Right lobe of liver (tissue), 6 donors: ENCODE results near the gene TOB1. TPM values are rescaled to one million over a fixed set of nuclear protein-coding genes. Genes with fewer than 3 reads are reported as not detected.

Experiments used
- ATAC-seq, 4 donors: fragments of 200-7000 bp; cut with Tn5 transposase; one replicate each; pipeline ENCODE4 v1.9.1; 2020; ENCODE audit warnings: mild to moderate bottlenecking in 4 of 4, moderate library complexity in 4 of 4
- DNase-seq, 3 donors: peaks; one replicate each; pipeline ENCODE4 v3.0.0-alpha.2; 2020
- H3K27ac ChIP-seq, 3 donors: fragments of 200-600 bp; one replicate each; pipeline ENCODE4 v1.8.0; 2022
- H3K27me3 ChIP-seq, 2 donors: fragments of 200-600 bp; one replicate each; pipeline ENCODE4 v1.8.0; 2022
- H3K36me3 ChIP-seq, 4 donors: fragments of 200-600 bp; sonication (generic) in 1 of 4; one replicate each; pipeline versions ENCODE4 v1.5.1 to v1.8.0; 2017 to 2022; ENCODE audit warnings: control low read depth in 1 of 4
- H3K4me1 ChIP-seq, 4 donors: fragments of 200-600 bp; sonication (generic) in 1 of 4; one replicate each; pipeline versions ENCODE4 v1.5.1 to v1.8.0; 2017 to 2022; ENCODE audit warnings: control low read depth in 1 of 4
- H3K4me3 ChIP-seq, 3 donors: fragments of 200-600 bp; one replicate each; pipeline ENCODE4 v1.8.0; 2022
- H3K9me3 ChIP-seq, 4 donors: fragments of 200-600 bp; sonication (generic) in 1 of 4; one replicate each; pipeline versions ENCODE4 v1.5.1 to v1.8.0; 2017 to 2022; ENCODE audit warnings: control low read depth in 1 of 4
- POLR2A ChIP-seq: fragments of 450-650 bp; IDR thresholded peaks from one replicate; pipeline ENCODE4 v1.6.1; 2017; ENCODE audit warnings: antibody characterized with exemption, mild to moderate bottlenecking
- WGBS: methylation state at CpG from one replicate; pipeline ENCODE4 v1.1.6; 2018; ENCODE audit warnings: low coverage, low lambda C conversion rate; ENCODE audit not compliant: insufficient coverage; ENCODE audit errors: missing lambda C conversion rate; 5-methylcytosine and 5-hydroxymethylcytosine counted together
- intact Hi-C, 2 donors: fragments of 100-400 bp; cut with DNase I; formaldehyde crosslinking; loops; one replicate each; pipeline versions ENCODE4 v1.11.2 to v1.14.1; 2022
- total RNA-seq, 6 experiments: library from RNA; depleted of rRNA in 2 of 6; stranded (reverse); fragments of >200 nt in 2 of 6; fragmentation: NEBNext Ultra II Directional in 3 of 6; extraction: Animal tissue kit (Norgen Biotek cat#: 25700) in 3 of 6; gene quantifications; one replicate each; pipeline versions ENCODE4 v1.1.0 to v1.2.4, GENCODE V29; 2016 to 2023
- TF ChIP-seq, protein P1 (sequence below), 4 donors: fragments of 200-600 bp in 3 of 4; fragments of 450-650 bp in 1 of 4; IDR thresholded peaks; one replicate each; pipeline versions ENCODE4 v1.5.1 to v1.8.0; 2016 to 2022; ENCODE audit warnings: antibody characterized with exemption in 4 of 4, mild to moderate bottlenecking in 2 of 4
- donor health status: DM: no; HTN: yes; CAD: no.
- donor health status: DM: no; HTN: no; CAD: no.
- donor health status: DM: no; HTN: no; CAD: no.
- donor health status: DM: no; HTN: yes; CAD: no.
- donor health status: DM: no; HTN: yes; CAD: no.

Gene TOB1
- total RNA-seq, 6 experiments from 2014 or later: 36.2 to 222 (median 82.1) TPM

DNA sequence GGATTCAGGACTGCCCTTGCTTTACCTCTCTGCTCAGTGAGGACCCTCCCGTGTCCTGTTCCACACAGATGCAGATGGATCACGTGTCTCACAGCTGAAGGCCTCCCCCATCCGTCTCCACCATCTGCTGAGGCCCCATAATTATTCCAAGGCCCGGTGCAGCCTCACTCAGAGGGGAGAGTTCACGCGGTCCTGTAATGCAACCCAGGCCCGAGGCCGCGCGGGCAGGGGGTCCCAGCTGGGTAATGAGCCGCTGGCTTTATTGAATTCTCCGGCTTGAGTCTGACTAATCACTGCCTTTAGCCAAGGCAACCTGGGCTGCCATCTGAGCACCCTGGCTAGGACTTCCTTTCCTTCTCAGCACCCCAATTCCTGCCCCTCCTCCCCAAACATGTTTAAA, 35.2 kb downstream of the TOB1 start:
- WGBS: 69% methylated on average over 2 of the region's 12 CpGs
- ATAC-seq: no peak
- intact Hi-C loops: loop anchor here in 1 of 2 donors (10.0 kb wide), 1 partner anchor 276 kb away; no protein-coding TSS in a partner anchor
- Histone ChIP-seq H3K4me1 (peaks cover 0 to 7% (median 0%) of the 10 kb centered on the region in 4 donors), H3K27me3 (no peaks in the 10 kb centered on the region), H3K4me3 (no peak overlapping the region), H3K36me3 (no peaks in the 10 kb centered on the region), H3K27ac (no peak overlapping the region), H3K9me3 (no peaks in the 10 kb centered on the region)
- DNase-seq: no peak
- TF ChIP-seq, protein P1, sequence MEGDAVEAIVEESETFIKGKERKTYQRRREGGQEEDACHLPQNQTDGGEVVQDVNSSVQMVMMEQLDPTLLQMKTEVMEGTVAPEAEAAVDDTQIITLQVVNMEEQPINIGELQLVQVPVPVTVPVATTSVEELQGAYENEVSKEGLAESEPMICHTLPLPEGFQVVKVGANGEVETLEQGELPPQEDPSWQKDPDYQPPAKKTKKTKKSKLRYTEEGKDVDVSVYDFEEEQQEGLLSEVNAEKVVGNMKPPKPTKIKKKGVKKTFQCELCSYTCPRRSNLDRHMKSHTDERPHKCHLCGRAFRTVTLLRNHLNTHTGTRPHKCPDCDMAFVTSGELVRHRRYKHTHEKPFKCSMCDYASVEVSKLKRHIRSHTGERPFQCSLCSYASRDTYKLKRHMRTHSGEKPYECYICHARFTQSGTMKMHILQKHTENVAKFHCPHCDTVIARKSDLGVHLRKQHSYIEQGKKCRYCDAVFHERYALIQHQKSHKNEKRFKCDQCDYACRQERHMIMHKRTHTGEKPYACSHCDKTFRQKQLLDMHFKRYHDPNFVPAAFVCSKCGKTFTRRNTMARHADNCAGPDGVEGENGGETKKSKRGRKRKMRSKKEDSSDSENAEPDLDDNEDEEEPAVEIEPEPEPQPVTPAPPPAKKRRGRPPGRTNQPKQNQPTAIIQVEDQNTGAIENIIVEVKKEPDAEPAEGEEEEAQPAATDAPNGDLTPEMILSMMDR (IDR thresholded peaks at IDR 0.05): no peak
- TF ChIP-seq POLR2A: no peak

GRCh38 chr17:50830352-50830751, 35.8 kb downstream of the TOB1 start:
- DNase-seq: no peak
- Histone ChIP-seq H3K4me3 (no peak overlapping the region), H3K36me3 (no peaks in the 10 kb centered on the region), H3K4me1 (peaks cover 0 to 7% (median 0%) of the 10 kb centered on the region in 4 donors), H3K9me3 (no peaks in the 10 kb centered on the region), H3K27ac (no peak overlapping the region), H3K27me3 (no peaks in the 10 kb centered on the region)
- TF ChIP-seq, protein P1 (IDR thresholded peaks at IDR 0.05): no peak
- TF ChIP-seq POLR2A: no peak
- peak; percentile 81 to 91 (median 84) for ATAC-seq
- intact Hi-C loops: loop anchor here in 1 of 2 donors (10.0 kb wide), 1 partner anchor 276 kb away; no protein-coding TSS in a partner anchor
- WGBS: 27% methylated on average over 1 of the region's 5 CpGs

DNA sequence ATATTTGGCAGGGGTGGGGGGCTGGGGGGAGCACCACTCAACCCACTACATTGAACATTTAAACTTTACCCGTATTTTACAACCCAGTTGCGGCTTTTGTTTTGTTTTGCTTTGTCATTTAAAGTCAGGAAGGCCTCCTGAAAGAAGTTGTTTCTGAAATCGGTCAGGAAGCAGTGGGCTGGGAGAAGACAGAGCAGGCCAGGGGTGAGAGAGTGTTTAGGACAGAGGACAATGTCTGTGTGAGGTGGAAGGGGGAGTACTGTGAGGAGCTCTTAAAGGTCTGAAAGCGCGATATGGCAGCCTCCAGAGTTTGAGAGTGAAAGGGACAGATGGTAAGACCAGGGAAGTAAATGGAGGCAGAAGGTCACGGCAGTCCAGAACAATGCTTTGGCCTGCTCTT, 36.8 kb downstream of the TOB1 start:
- no peak overlapping the region for H3K27ac ChIP-seq
- DNase-seq (no peak), ATAC-seq (no peak)
- H3K36me3 ChIP-seq: no peaks in the 10 kb centered on the region
- WGBS: 51% methylated on average over 6 of the region's 6 CpGs
- intact Hi-C loops: no loop called here
- H3K4me1 ChIP-seq: peaks cover 0 to 7% (median 0%) of the 10 kb centered on the region in 4 donors
- no peaks in the 10 kb centered on the region for H3K9me3 ChIP-seq
- H3K4me3 ChIP-seq: no peak overlapping the region
- TF ChIP-seq POLR2A: no peak
- TF ChIP-seq, protein P1 (IDR thresholded peaks at IDR 0.05): no peak
- no peaks in the 10 kb centered on the region for H3K27me3 ChIP-seq

GRCh38 chr17:50828508-50829170, 37.5 kb downstream of the TOB1 start:
- 74% methylated on average over 6 of the region's 6 CpGs for WGBS
- intact Hi-C loops: no loop called here
- peaks cover 0 to 7% (median 0%) of the 10 kb centered on the region in 4 donors for H3K4me1 ChIP-seq
- no peak overlapping the region for H3K4me3 ChIP-seq
- no peak overlapping the region for H3K27ac ChIP-seq
- peak in 1 of 4 donors; percentile 28 for ATAC-seq
- H3K9me3 ChIP-seq: no peaks in the 10 kb centered on the region
- no peaks in the 10 kb centered on the region for H3K36me3 ChIP-seq
- TF ChIP-seq, protein P1 (IDR thresholded peaks at IDR 0.05): no peak
- no peak for TF ChIP-seq POLR2A
- H3K27me3 ChIP-seq: no peaks in the 10 kb centered on the region
- no peak for DNase-seq
